Body of pancreas (tissue), 4 donors: ENCODE results near the gene MAGI3. TPM values are rescaled to one million over a fixed set of nuclear protein-coding genes. Genes with fewer than 3 reads are reported as not detected.
A peak's percentile ranks its signal among the peaks of the same experiment; 100 is the strongest.

Experiments used
- ATAC-seq: fragments of 150-250 bp; one replicate; pipeline ENCODE4 v1.9.1; 2016
- DNase-seq, 4 donors: peaks; one replicate each; pipeline ENCODE4 v3.0.0-alpha.2; 2019
- H3K27ac ChIP-seq, 4 donors: fragments of 200-600 bp; sonication (generic); 1 replicate in 3 of 4; 2 replicates in 1 of 4; pipeline versions ENCODE4 v1.5.1 to v1.6.1; 2016 to 2019; ENCODE audit warnings: mild to moderate bottlenecking in 1 of 4, mixed read lengths in 1 of 4, moderate library complexity in 1 of 4
- H3K27me3 ChIP-seq, 2 donors: fragments of 200-600 bp; sonication (generic); one replicate each; pipeline ENCODE4 v1.6.0; 2016; ENCODE audit warnings: mild to moderate bottlenecking in 1 of 2
- H3K36me3 ChIP-seq, 2 donors: fragments of 200-600 bp; sonication (generic); replicated peaks in 1 of 2; 2 replicates each; pipeline ENCODE4 v1.5.1; 2016; ENCODE audit warnings: low read depth in 2 of 2; ENCODE audit not compliant: insufficient read depth in 1 of 2
- H3K4me1 ChIP-seq: fragments of 200-600 bp; sonication (generic); one replicate; pipeline ENCODE4 v1.6.0; 2016
- H3K4me3 ChIP-seq, 2 donors: fragments of 200-600 bp; sonication (generic); 1 replicate in 1 of 2; 2 replicates in 1 of 2; pipeline ENCODE4 v1.5.1; 2016 to 2019
- H3K9me3 ChIP-seq, 3 donors: fragments of 200-600 bp; sonication (generic); 1 replicate in 2 of 3; 2 replicates in 1 of 3; pipeline ENCODE4 v1.5.1; 2016
- POLR2A ChIP-seq, 3 donors: fragments of 450-650 bp; IDR thresholded peaks; one replicate each; pipeline ENCODE4 v1.6.1; 2016; ENCODE audit warnings: antibody characterized with exemption in 3 of 3, mild to moderate bottlenecking in 2 of 3
- WGBS, 2 donors: methylation state at CpG; one replicate each; pipeline ENCODE4 v1.1.5; 2017; 5-methylcytosine and 5-hydroxymethylcytosine counted together
- intact Hi-C: fragments of 100-400 bp; cut with DNase I; formaldehyde crosslinking; loops from one replicate; pipeline ENCODE4 v1.15.1; 2023
- total RNA-seq, 2 donors: library from RNA; depleted of rRNA; stranded (reverse); fragments of >200 nt; gene quantifications; one replicate each; pipeline ENCODE4 v1.1.0, GENCODE V29; 2016
- TF ChIP-seq, protein P1 (sequence below), 7 experiments: fragments of 450-650 bp in 4 of 7; fragments of 200-600 bp in 3 of 7; sonication (generic) in 3 of 7; IDR thresholded peaks; one replicate each; pipeline ENCODE4 v1.5.1; 2016 to 2019; ENCODE audit warnings: antibody characterized with exemption in 7 of 7

Gene MAGI3
- total RNA-seq, 2 donors from 2014 or later: 38.4 to 75.8 TPM

DNA sequence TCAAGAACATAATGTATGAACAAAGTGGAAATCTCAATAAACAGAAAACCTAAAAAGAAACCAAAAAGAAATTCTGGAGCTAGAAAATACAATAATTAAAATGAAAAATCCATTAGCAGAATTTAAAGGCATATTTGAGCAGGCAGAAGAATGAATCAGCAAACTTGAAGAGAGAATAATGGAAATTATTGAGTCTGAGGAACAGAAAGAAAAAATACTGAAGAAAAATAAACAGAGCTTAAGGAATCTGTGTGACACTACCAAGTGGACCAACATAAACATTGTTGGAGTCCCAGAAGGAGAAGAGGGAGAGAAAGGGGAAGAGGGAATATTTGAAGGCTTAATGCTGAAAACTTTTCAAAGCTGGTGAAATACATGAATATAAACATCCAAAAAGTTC is 54.5 kb downstream of the MAGI3 start:
- Histone ChIP-seq H3K9me3 (no peaks in the 10 kb centered on the region), H3K4me3 (no peak overlapping the region), H3K4me1 (peaks cover 7% of the 10 kb centered on the region), H3K27ac (no peak overlapping the region), H3K27me3 (no peaks in the 10 kb centered on the region), H3K36me3 (no peaks in the 10 kb centered on the region)
- ATAC-seq (no peak), DNase-seq (no peak)
- intact Hi-C loops: no loop called here
- no peak for TF ChIP-seq POLR2A (IDR thresholded peaks at IDR 0.05)
- TF ChIP-seq, protein P1, sequence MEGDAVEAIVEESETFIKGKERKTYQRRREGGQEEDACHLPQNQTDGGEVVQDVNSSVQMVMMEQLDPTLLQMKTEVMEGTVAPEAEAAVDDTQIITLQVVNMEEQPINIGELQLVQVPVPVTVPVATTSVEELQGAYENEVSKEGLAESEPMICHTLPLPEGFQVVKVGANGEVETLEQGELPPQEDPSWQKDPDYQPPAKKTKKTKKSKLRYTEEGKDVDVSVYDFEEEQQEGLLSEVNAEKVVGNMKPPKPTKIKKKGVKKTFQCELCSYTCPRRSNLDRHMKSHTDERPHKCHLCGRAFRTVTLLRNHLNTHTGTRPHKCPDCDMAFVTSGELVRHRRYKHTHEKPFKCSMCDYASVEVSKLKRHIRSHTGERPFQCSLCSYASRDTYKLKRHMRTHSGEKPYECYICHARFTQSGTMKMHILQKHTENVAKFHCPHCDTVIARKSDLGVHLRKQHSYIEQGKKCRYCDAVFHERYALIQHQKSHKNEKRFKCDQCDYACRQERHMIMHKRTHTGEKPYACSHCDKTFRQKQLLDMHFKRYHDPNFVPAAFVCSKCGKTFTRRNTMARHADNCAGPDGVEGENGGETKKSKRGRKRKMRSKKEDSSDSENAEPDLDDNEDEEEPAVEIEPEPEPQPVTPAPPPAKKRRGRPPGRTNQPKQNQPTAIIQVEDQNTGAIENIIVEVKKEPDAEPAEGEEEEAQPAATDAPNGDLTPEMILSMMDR (IDR thresholded peaks at IDR 0.05): no peak

DNA sequence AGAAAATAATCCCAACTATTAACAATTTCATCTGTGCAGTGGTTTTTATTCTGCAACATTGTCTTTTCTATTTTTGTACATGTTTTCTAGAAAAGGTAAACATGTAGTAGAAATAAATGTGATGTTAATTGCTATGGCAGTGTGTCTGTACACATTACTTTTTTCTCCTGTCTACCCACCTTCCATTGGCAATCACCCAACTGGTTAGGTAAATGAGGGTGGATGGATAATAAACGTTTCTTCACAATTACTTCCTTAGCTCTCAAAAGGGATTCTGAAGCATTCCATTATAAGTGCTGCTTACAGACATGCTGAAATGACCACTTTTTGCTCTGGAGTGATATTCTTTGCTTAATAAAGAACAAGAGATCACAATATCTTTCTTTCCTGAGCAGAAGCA is 61.4 kb downstream of the MAGI3 start:
- no peak for DNase-seq
- H3K27ac ChIP-seq: peak overlapping the region in 1 of 4 donors; percentile 36
- TF ChIP-seq POLR2A (IDR thresholded peaks at IDR 0.05): no peak
- TF ChIP-seq, protein P1 (IDR thresholded peaks at IDR 0.05): no peak

DNA sequence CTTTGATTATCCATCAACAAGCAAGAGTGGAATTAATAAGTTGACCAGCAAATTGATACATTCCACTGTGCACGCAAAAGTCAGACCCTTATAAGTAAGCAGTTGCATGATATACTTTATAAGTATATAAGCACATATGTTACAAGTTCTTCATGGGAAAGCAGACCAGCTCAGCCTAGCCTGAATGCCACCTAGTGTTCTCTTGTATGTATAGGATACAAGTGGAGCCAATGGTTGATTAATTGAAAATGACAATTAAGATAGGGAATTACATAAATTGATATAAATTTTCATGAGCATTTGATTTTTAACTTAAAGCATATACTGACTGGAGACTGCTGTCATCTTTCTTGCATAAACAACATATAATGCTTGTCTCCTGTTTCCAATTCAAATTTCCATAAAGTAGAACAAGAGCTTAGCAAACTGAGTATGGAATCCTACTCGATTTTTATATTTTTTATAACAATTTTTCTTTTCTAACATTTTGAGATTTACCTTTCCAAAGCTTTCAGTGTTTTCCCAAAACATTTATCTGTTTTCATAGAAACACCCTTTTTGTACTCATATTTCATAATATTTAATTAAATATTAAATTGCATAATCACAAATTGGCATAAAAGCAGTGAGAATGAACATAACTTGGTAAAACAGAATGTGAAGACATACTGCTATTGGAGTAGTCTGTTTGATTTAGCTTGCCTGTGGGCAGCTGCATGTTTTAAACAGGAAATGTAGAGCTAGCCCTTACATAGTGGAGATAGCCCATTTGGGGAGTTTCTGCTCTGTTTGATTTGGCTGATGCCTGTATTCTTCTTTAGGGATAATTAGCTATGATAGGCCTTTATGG is 62.8 kb downstream of the MAGI3 start:
- TF ChIP-seq, protein P1 (IDR thresholded peaks at IDR 0.05): peak in 6 of 7 experiments; percentile 19 to 53 (median 42)
- TF ChIP-seq POLR2A (IDR thresholded peaks at IDR 0.05): no peak
- no peak overlapping the region for H3K4me3 ChIP-seq
- intact Hi-C loops: no loop called here
- H3K27me3 ChIP-seq: no peaks in the 10 kb centered on the region
- H3K27ac ChIP-seq: no peak overlapping the region
- H3K36me3 ChIP-seq: no peaks in the 10 kb centered on the region
- WGBS, 2 donors: 20 to 38% methylated on average over 2 of the region's 2 CpGs
- peak; percentile 20 to 45 (median 32) for DNase-seq
- H3K9me3 ChIP-seq: no peaks in the 10 kb centered on the region
- peaks cover 45% of the 10 kb centered on the region for H3K4me1 ChIP-seq
- peak; percentile 36 for ATAC-seq

More for the DNA sequence above, 61.4 kb downstream of the MAGI3 start:
- Histone ChIP-seq H3K27me3 (no peaks in the 10 kb centered on the region), H3K9me3 (no peaks in the 10 kb centered on the region), H3K36me3 (no peaks in the 10 kb centered on the region), H3K4me1 (peaks cover 32% of the 10 kb centered on the region), H3K4me3 (no peak overlapping the region)
- 0 to 3% methylated on average over 1 of the region's 1 CpG for WGBS, 2 donors
- intact Hi-C loops: no loop called here
- no peak for ATAC-seq

DNA sequence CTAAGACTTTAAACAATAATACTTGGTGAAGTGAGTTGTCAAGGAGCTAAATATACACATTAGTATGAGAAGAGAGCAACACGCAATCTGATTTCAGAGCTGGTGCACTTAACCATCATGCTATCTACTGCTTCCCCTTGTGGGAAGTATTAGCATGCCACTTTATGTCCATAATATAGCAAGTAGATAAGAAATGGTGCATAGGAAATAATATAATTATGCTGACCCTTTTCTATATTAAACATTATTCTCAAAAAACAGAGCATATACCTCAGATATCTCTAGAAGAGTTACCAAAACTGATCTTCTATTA is 63.4 kb downstream of the MAGI3 start:
- Histone ChIP-seq H3K36me3 (no peaks in the 10 kb centered on the region), H3K27me3 (no peaks in the 10 kb centered on the region), H3K4me3 (no peak overlapping the region), H3K9me3 (no peaks in the 10 kb centered on the region), H3K27ac (no peak overlapping the region), H3K4me1 (peaks cover 51% of the 10 kb centered on the region)
- 92 to 100% methylated on average over 1 of the region's 1 CpG for WGBS, 2 donors
- TF ChIP-seq, protein P1 (IDR thresholded peaks at IDR 0.05): no peak
- no peak for TF ChIP-seq POLR2A (IDR thresholded peaks at IDR 0.05)
- intact Hi-C loops: no loop called here
- ATAC-seq: no peak
- no peak for DNase-seq

DNA sequence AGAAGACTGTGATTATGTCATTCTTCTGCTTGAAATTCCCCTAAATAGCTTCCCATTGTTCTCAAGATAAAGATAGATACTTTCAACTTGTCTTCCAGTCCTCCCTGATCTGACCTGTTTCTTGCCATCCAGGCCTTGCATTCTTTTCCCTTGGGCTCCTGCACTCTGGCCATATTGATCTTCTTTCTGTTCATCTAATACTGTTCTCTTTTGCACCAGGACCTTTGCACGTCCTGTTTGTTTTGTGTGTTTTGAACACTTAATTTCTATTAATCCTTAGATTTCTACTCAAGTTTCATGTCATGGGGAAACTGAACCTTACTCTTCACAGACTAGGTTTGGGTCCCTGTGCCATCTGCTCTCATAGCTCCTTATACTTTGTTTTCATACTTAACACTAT is 65.1 kb downstream of the MAGI3 start:
- intact Hi-C loops: no loop called here
- no peak overlapping the region for H3K4me3 ChIP-seq
- no peaks in the 10 kb centered on the region for H3K27me3 ChIP-seq
- WGBS, 2 donors: 88 to 93% methylated on average over 1 of the region's 1 CpG
- no peaks in the 10 kb centered on the region for H3K36me3 ChIP-seq
- peaks cover 52% of the 10 kb centered on the region for H3K4me1 ChIP-seq
- DNase-seq (no peak), ATAC-seq (no peak)
- H3K27ac ChIP-seq: no peak overlapping the region
- no peak for TF ChIP-seq POLR2A (IDR thresholded peaks at IDR 0.05)
- TF ChIP-seq, protein P1 (IDR thresholded peaks at IDR 0.05): no peak
- no peaks in the 10 kb centered on the region for H3K9me3 ChIP-seq
